Measurements from ENCODE around the gene DOK5. TPM values are rescaled to one million over a fixed set of nuclear protein-coding genes. Genes with fewer than 3 reads are reported as not detected.

DOK5 gene
- total RNA-seq, 1 experiment from 2014 or later, result not detected

- DNase-seq, result no peak
- H3K4me1 Mint-ChIP-seq (ENCODE audit: low read depth, unreplicated experiment), result peaks cover 7% of the 10 kb centered on the region
- H3K4me1 ChIP-seq, result peaks cover 11% of the 10 kb centered on the region
- no peaks in the 10 kb centered on the region for H3K9me3 Mint-ChIP-seq (ENCODE audit: unreplicated experiment)
- no peaks in the 10 kb centered on the region for H3K36me3 ChIP-seq (ENCODE audit: control insufficient read depth, insufficient read depth, low read length)
- BruUV-seq (replicated peaks), result no TSS peak
- TF ChIP-seq CTCF (IDR thresholded peaks at IDR 0.05; ENCODE audit: insufficient read depth in 1 of 2, low read depth in 1 of 2, low read length in 1 of 2, severe bottlenecking in 1 of 2, unreplicated experiment in 1 of 2), result no peak
- ChIA-PET POLR2A (no interaction called here), CTCF (interaction anchor here (0.6 kb wide), 1 partner anchor 43 kb away, joined by 3 read pairs; no protein-coding TSS in a partner anchor)
- intact Hi-C loops (cut with micrococcal nuclease; ENCODE audit: unreplicated experiment), result no loop called here
- no peak overlapping the region for H3K27ac Mint-ChIP-seq (ENCODE audit: unreplicated experiment)
- no peak overlapping the region for H3K4me3 Mint-ChIP-seq (ENCODE audit: unreplicated experiment)
- H3K36me3 Mint-ChIP-seq (ENCODE audit: insufficient read depth, unreplicated experiment), result no peaks in the 10 kb centered on the region
- peaks cover 22% of the 10 kb centered on the region for H3K27me3 Mint-ChIP-seq (ENCODE audit: insufficient read depth, unreplicated experiment)
- H3K9me3 ChIP-seq, result no peaks in the 10 kb centered on the region
- H3K27me3 ChIP-seq (replicated peaks; ENCODE audit: control insufficient read depth, insufficient read depth, low read length), result no peaks in the 10 kb centered on the region; the same call in 1 of the 2 replicates
- no peak overlapping the region for H3K4me3 ChIP-seq (ENCODE audit: low read depth, low read length)
Measured at GRCh38 chr20:54623991-54624569, 148.7 kb downstream of the DOK5 start.

GRCh38 chr20:54624706-54625390 is 149.5 kb downstream of the DOK5 start:
- ChIA-PET CTCF (interaction anchor here (0.9 kb wide), 1 partner anchor 24 kb away, joined by 3 read pairs; no protein-coding TSS in a partner anchor), POLR2A (no interaction called here)
- H3K36me3 ChIP-seq (ENCODE audit: control insufficient read depth, insufficient read depth, low read length), result no peaks in the 10 kb centered on the region
- intact Hi-C loops (cut with micrococcal nuclease; ENCODE audit: unreplicated experiment), result no loop called here
- no TSS peak for BruUV-seq (replicated peaks)
- H3K27ac Mint-ChIP-seq (ENCODE audit: unreplicated experiment), result no peak overlapping the region
- DNase-seq, result no peak
- peaks cover 25% of the 10 kb centered on the region for H3K27me3 Mint-ChIP-seq (ENCODE audit: insufficient read depth, unreplicated experiment)
- H3K9me3 ChIP-seq, result no peaks in the 10 kb centered on the region
- no peak overlapping the region for H3K4me3 Mint-ChIP-seq (ENCODE audit: unreplicated experiment)
- no peaks in the 10 kb centered on the region; the same call in none of the 2 replicates for H3K27me3 ChIP-seq (replicated peaks; ENCODE audit: control insufficient read depth, insufficient read depth, low read length)
- H3K36me3 Mint-ChIP-seq (ENCODE audit: insufficient read depth, unreplicated experiment), result no peaks in the 10 kb centered on the region
- H3K4me1 ChIP-seq, result peaks cover 5% of the 10 kb centered on the region
- no peaks in the 10 kb centered on the region for H3K9me3 Mint-ChIP-seq (ENCODE audit: unreplicated experiment)
- H3K4me3 ChIP-seq (ENCODE audit: low read depth, low read length), result no peak overlapping the region
- no peak for TF ChIP-seq CTCF (IDR thresholded peaks at IDR 0.05; ENCODE audit: insufficient read depth in 1 of 2, low read depth in 1 of 2, low read length in 1 of 2, severe bottlenecking in 1 of 2, unreplicated experiment in 1 of 2)
- peaks cover 3% of the 10 kb centered on the region for H3K4me1 Mint-ChIP-seq (ENCODE audit: low read depth, unreplicated experiment)

GRCh38 chr20:54625497-54625896 is 150.1 kb downstream of the DOK5 start:
- no peak for DNase-seq
- Mint-ChIP-seq H3K9me3 (ENCODE audit: unreplicated experiment) (no peaks in the 10 kb centered on the region), H3K36me3 (ENCODE audit: insufficient read depth, unreplicated experiment) (no peaks in the 10 kb centered on the region), H3K27me3 (ENCODE audit: insufficient read depth, unreplicated experiment) (peaks cover 30% of the 10 kb centered on the region), H3K27ac (ENCODE audit: unreplicated experiment) (no peak overlapping the region), H3K4me1 (ENCODE audit: low read depth, unreplicated experiment) (no peaks in the 10 kb centered on the region), H3K4me3 (ENCODE audit: unreplicated experiment) (no peak overlapping the region)
- H3K4me1 ChIP-seq, result peaks cover 4% of the 10 kb centered on the region; the same call in 1 of the 2 replicates
- intact Hi-C loops (cut with micrococcal nuclease; ENCODE audit: unreplicated experiment), result no loop called here
- TF ChIP-seq CTCF (IDR thresholded peaks at IDR 0.05; ENCODE audit: insufficient read depth in 1 of 2, low read depth in 1 of 2, low read length in 1 of 2, severe bottlenecking in 1 of 2, unreplicated experiment in 1 of 2), result no peak
- no TSS peak for BruUV-seq (replicated peaks)
- ChIA-PET POLR2A (no interaction called here), CTCF (interaction anchor here (0.9 kb wide), 1 partner anchor 24 kb away, joined by 3 read pairs; no protein-coding TSS in a partner anchor)
- no peaks in the 10 kb centered on the region for H3K9me3 ChIP-seq
- no peak overlapping the region for H3K4me3 ChIP-seq (ENCODE audit: low read depth, low read length)
- H3K36me3 ChIP-seq (ENCODE audit: control insufficient read depth, insufficient read depth, low read length), result no peaks in the 10 kb centered on the region
- no peaks in the 10 kb centered on the region; the same call in none of the 2 replicates for H3K27me3 ChIP-seq (replicated peaks; ENCODE audit: control insufficient read depth, insufficient read depth, low read length)
